ENCODE data around the gene MFN2.

DNA sequence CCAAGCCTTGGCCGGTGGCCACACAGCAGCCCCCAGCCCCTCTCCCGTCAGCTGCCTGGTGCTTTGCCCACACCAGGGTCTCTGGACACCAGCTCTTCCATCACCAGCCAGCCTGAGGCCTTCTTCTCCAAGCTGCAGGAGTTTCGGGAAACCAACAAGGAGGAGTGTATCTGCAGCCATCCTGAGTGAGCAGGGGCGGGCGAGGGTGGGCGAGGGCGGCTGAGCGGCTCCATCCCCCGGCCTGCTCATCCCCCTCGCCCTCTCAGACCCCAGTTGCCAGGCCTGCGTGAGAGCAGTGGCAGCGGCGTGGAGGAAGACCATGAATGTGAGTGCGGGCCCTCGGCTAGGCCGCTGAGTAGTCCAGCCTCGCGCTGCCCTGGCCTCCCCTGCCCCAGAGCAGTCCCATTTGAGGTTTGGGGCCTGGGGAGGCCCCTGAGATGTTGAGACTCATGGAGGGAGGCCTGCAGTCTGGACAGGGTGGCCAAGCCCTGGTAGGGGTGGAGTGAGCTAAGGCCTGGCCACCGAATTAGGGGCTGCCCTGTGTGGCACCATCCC, 48.8 kb downstream of the MFN2 start:
- TF ChIP-seq, protein P1, sequence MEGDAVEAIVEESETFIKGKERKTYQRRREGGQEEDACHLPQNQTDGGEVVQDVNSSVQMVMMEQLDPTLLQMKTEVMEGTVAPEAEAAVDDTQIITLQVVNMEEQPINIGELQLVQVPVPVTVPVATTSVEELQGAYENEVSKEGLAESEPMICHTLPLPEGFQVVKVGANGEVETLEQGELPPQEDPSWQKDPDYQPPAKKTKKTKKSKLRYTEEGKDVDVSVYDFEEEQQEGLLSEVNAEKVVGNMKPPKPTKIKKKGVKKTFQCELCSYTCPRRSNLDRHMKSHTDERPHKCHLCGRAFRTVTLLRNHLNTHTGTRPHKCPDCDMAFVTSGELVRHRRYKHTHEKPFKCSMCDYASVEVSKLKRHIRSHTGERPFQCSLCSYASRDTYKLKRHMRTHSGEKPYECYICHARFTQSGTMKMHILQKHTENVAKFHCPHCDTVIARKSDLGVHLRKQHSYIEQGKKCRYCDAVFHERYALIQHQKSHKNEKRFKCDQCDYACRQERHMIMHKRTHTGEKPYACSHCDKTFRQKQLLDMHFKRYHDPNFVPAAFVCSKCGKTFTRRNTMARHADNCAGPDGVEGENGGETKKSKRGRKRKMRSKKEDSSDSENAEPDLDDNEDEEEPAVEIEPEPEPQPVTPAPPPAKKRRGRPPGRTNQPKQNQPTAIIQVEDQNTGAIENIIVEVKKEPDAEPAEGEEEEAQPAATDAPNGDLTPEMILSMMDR (IDR thresholded peaks at IDR 0.05) = no peak
- TF ChIP-seq ETV6 (CRISPR knock-in tag; IDR thresholded peaks at IDR 0.05) = no peak
- TF ChIP-seq, protein P2, sequence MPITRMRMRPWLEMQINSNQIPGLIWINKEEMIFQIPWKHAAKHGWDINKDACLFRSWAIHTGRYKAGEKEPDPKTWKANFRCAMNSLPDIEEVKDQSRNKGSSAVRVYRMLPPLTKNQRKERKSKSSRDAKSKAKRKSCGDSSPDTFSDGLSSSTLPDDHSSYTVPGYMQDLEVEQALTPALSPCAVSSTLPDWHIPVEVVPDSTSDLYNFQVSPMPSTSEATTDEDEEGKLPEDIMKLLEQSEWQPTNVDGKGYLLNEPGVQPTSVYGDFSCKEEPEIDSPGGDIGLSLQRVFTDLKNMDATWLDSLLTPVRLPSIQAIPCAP (CRISPR knock-in tag; IDR thresholded peaks at IDR 0.05) = no peak
- no peak for TF ChIP-seq NR1H2 (CRISPR knock-in tag; IDR thresholded peaks at IDR 0.05)
- TF ChIP-seq, protein P3, sequence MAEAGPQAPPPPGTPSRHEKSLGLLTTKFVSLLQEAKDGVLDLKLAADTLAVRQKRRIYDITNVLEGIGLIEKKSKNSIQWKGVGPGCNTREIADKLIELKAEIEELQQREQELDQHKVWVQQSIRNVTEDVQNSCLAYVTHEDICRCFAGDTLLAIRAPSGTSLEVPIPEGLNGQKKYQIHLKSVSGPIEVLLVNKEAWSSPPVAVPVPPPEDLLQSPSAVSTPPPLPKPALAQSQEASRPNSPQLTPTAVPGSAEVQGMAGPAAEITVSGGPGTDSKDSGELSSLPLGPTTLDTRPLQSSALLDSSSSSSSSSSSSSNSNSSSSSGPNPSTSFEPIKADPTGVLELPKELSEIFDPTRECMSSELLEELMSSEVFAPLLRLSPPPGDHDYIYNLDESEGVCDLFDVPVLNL (CRISPR knock-in tag; IDR thresholded peaks at IDR 0.05; ENCODE audit: borderline replicate concordance, low read depth) = no peak
- TF ChIP-seq NR2C2 (CRISPR knock-in tag; IDR thresholded peaks at IDR 0.05) = no peak
- TF ChIP-seq CREB1 (CRISPR knock-in tag; IDR thresholded peaks at IDR 0.05) = no peak
- TF ChIP-seq NR3C1 (CRISPR knock-in tag; conservative IDR thresholded peaks at IDR 0.05; ENCODE audit: low read depth) = no peak
- no peak for TF ChIP-seq EMX1 (CRISPR knock-in tag; IDR thresholded peaks at IDR 0.05)
- no peak for TF ChIP-seq SMAD3 (CRISPR knock-in tag; IDR thresholded peaks at IDR 0.05; ENCODE audit: borderline replicate concordance)
- TF ChIP-seq SP1 (CRISPR knock-in tag; conservative IDR thresholded peaks at IDR 0.05) = no peak
